Epithelial cell of esophagus (primary cell): ENCODE results near the gene WDR44.

Source experiments
- DNase-seq: peaks from one replicate; pipeline ENCODE4 v3.0.0; 2010; ENCODE audit warnings: low read depth
- H3K4me3 ChIP-seq: 2 replicates; pipeline ENCODE4 v1.5.1; 2011; ENCODE audit warnings: mild to moderate bottlenecking, low read length, control low read depth
- CTCF ChIP-seq: IDR thresholded peaks from 2 replicates; pipeline ENCODE4 v1.5.1; 2011; ENCODE audit warnings: low read depth, mild to moderate bottlenecking, low read length, control low read depth, inconsistent platforms; ENCODE audit not compliant: insufficient read depth; ENCODE audit errors: missing control alignments

Gene WDR44

GRCh38 chrX:118348186-118348810 is 2.4 kb downstream of the WDR44 start:
- peak overlapping the region; percentile 80 for H3K4me3 ChIP-seq
- no peak for DNase-seq
- no peak for TF ChIP-seq CTCF

GRCh38 chrX:118349188-118349587 is 3.3 kb downstream of the WDR44 start:
- DNase-seq = no peak
- no peak for TF ChIP-seq CTCF
- H3K4me3 ChIP-seq = no peak overlapping the region

GRCh38 chrX:118350221-118350620 is 4.3 kb downstream of the WDR44 start:
- H3K4me3 ChIP-seq = no peak overlapping the region
- DNase-seq = peak; percentile 20

GRCh38 chrX:118350706-118351105 is 4.8 kb downstream of the WDR44 start:
- no peak for TF ChIP-seq CTCF
- no peak overlapping the region for H3K4me3 ChIP-seq
- no peak for DNase-seq

More at GRCh38 chrX:118350221-118350620, 4.3 kb downstream of the WDR44 start:
- TF ChIP-seq CTCF = no peak

GRCh38 chrX:118352566-118352965 is 6.7 kb downstream of the WDR44 start:
- DNase-seq = no peak
- no peak for TF ChIP-seq CTCF
- H3K4me3 ChIP-seq = no peak overlapping the region

- DNase-seq = peak; percentile 51
- no peak overlapping the region for H3K4me3 ChIP-seq
- TF ChIP-seq CTCF = no peak
Observed at GRCh38 chrX:118353081-118353850, 7.4 kb downstream of the WDR44 start.
